Putamen (tissue), 1 donor: ENCODE results near the gene FBH1.
"Not testable (repeated sequence)": the region's sequence is repeated elsewhere in the genome, so short reads cannot be mapped to it uniquely, and the experiment has no call there.

Experiments used
- DNase-seq: peaks from one replicate; pipeline ENCODE4 v3.0.0-alpha.2; 2016; ENCODE audit warnings: low spot score

Gene FBH1

DNA sequence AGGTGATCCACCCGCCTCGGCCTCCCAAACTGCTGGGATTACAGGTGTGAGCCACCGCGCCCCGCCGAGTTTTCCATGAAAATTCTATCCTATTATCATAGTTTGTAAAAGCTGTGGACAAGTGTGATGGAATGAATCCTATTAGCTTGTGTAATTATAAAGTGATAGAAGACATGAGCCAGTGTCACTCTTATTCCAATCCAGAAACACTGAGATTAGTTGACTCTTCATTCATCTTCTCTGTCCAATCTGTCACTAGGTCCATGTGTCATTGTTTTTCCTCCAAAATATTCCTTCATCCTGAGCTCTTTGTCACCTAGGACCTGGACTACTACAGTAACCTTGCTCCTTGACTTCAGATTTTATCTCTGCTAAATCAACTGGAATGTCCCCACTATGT, 13.5 kb downstream of the FBH1 start:
- DNase-seq: no peak

DNA sequence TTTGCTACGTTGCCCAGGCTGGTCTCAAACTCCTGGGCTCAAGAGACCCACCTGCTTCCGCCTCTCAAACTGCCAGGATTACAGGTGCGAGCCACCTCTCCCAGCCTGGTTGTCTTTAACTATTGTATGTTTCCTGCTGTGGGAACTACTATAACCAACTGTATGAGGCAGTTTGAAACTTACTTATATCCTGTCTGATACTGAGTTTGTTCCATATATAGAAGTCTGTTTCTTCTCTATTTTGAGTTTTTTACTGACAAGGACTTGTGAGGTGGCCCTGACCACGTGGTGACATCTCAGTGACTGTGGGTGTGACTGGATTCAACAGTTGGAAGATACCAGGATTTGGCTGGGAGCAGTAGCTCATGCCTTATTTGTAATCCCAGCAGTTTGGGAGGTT, 14.2 kb downstream of the FBH1 start:
- no peak for DNase-seq

DNA sequence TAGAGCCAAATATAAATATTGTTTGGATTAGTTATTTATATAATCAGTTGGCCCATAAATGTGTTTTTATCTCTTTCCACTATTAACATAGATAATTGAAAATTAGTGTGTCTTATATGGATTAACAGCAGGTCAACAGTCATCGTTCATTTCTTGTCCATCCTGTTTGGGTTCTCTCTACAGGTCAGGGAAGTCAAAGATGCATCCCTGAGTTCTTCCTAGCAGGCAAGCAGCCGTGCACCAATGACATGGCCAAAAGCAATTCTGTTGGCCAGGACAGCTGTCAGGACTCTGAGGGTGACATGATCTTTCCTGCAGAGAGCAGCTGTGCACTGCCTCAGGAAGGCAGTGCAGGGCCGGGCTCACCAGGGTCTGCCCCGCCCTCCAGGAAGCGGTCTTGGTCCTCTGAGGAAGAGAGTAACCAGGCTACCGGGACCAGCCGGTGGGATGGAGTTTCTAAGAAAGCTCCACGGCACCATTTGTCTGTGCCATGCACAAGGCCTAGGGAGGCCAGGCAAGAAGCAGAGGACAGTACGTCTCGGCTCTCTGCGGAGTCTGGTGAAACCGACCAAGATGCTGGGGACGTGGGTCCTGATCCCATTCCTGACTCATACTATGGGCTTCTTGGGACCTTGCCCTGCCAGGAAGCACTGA, 15.9 kb downstream of the FBH1 start:
- no peak for DNase-seq

DNA sequence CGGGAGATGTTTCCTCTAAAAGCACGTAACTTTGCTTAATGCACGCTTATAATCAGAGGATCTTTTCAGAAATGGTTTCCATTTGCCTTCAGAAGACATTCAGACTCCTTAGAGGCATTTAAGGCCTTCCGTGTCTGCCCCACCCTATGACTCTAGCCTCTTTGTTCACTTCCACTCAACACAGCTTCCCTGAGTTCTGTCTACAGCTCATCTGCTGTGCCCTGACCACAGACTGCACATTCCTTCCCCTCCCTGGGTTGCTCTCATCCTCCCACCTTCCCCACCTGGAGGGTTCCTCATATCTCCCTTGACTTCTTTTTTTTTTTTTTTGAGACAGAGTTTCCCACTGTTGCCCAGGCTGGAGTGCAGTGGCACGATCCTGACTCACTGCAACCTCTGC, 16.6 kb downstream of the FBH1 start:
- no peak for DNase-seq

DNA sequence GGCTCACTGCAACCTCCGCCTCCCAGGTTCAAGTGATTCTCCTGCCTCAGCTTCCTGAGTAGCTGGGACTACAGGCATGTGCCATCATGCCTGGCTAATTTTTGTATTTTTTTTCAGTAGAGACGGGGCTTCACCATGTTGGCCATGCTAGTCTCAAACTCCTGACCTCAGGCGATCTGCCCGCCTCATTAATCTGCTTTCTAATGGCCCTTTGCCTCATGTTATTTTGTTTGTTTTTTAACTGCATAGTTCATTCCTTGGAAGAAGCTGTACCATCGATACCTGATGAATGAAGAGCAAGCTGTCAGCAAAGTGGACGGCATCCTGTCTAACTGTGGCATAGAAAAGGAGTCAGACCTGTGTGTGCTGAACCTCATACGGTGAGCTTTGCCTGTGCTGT, 18.6 kb downstream of the FBH1 start:
- DNase-seq: not testable (repeated sequence)

DNA sequence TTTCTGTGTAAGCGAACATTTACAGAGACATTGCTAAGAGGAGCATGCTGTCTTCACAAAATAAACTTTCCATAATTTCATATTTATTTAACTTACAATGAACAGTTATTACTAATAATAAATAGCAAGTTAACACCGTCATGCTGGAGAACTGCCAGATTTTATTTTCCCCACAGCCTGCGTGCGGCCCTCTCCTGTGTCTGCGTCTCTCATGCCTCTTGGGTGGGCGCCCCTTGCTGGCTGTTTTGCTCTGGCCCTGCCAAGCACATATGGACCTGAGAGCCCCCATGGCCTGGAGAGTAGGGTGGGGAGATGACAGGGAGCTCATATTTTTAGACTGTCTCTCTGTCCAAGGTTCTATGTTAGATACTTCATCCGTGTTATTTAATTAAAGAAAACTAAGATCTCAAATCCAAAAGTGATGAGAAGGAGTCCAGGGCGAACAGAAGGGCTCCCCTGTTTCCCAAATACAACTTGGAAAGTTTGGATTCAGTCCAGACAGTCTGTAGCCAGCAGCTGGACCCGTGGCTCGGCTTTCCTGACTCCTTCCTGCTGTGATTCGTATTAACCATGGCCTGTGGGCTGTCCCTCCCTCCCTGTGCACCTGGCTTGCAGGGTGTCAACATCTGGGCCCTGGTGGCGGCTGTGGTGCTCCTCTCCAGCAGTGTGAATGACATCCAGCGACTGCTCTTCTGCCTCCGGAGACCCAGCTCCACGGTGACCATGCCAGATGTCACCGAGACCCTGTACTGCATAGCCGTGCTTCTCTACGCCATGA, 20.5 kb downstream of the FBH1 start:
- DNase-seq: no peak

DNA sequence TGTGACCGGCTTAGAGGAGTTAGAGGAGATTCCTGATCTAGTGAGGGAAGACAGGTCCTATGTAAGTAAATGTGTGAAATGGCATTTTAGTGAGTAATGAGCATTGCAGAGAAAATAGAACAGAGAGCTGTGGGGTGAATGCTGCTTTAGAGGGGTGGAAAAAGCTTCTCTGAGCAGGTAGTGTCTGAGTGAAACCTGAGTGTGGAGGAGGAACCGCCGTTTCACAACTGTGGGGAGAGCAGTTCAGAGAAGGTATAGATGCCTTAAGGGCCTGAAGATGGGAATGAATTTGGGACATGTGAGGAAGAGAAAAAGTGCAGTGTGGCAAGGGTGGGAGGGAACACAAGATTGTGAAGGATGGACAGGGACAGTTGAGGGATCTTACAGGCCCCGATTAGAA, 21.6 kb downstream of the FBH1 start:
- peak; percentile 53 for DNase-seq

DNA sequence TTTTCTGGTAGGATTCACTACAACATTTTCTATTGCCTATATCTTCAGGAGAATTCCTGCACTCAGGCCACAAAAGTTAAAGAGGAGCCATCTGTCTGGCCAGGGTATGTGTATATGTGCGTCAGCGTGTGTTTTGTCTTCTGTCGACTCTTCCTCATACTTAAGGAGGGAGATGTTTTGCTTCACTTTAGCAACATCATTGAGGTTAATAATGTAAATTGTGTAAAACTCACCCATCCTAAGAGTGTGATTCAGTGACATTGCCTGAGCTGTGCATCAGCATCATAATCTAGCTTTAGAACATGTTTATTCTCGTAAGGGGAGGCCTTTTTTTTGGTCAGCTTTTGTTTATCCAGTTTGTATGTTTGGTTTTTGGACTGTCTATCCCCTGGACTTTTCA, 23.7 kb downstream of the FBH1 start:
- DNase-seq: no peak

DNA sequence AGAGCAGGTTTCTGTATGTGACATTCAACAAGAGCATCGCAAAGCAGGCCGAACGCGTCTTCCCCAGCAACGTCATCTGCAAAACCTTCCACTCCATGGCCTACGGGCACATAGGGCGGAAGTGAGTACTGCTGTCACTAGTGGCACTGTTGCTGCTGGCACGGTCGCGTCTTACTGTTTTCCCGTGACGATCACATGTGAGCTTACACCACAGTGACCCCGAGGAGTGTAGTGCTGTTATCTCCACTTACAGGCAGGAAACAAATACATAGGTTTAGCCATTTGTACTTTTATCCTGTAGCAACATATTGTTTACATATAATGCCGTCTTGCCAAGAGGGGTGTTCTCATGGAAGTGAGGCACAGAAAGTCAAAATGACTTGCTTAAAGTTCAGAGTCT, 25.4 kb downstream of the FBH1 start:
- no peak for DNase-seq

DNA sequence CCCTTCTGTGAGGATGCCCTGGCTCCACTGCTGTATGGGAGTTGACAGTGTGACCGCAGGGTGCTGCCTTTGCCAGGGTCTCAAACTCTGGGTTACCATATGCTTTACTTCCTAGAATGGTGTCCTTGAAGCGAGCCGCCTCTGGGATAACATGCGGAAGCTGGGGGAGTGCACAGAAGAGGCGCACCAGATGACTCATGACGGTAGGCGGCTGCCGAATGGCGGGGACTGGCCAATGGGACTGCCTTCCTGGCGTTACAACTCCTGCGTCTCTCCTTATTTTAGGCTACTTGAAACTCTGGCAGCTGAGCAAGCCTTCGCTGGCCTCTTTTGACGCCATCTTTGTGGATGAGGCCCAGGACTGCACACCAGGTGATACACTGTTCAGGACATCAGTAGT, 27.3 kb downstream of the FBH1 start:
- no peak for DNase-seq

DNA sequence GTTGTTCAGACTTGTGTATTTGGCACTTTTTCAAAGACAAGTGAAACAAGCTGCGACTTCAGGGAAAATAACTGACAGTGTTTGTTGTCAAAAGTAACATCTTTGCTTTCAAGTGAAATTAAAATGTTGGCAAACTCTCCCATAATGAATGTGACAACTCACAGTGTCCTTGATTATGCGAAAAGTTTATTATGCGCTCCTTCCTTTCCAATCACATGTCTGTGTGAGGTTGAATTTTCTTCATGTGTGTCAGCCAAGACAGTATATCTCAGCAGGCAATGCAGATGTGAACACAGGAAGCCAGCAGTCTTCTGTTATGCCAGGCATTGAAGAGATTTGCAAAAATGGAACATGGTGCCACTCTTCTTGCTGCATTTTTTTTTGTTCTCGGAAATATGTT, 28.7 kb downstream of the FBH1 start:
- DNase-seq: no peak

DNA sequence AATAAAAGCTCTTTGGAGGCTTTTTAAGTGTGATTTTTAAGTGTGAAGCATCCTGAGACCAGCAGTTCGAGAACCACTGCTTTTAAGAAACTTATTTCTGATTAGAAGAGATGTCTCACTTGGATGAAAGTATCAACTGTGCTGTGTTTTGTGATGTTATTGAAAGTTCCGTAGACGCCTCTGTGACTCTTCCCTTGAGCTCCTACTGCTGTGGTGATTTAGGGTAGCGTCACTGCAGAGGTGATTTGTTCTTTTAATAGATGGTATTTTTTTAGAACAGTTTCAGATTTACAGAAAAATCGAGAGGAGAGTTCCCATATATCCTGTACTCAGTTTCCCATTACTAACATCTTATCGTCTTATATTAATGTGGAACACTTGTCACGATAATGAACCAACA, 29.5 kb downstream of the FBH1 start:
- peak; percentile 56 for DNase-seq

DNA sequence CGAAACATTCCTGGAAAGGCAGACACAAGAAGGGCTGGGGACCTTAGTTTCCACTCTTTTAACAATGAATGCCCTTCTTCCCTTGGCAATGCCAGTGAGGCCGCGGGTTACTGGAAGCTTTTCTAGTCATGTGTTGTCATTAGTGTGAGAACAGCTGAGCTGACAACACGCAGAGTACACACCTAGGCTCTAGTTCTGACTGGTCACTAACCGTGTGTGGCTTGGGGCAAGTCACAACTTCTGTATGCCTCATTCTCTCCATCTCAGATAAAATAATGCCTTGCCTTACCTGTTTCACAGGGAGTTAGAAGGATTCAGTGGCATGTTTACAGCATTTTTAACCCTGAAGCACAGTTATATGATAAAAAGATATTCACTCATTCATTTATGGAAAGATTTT, 31.7 kb downstream of the FBH1 start:
- DNase-seq: no peak

DNA sequence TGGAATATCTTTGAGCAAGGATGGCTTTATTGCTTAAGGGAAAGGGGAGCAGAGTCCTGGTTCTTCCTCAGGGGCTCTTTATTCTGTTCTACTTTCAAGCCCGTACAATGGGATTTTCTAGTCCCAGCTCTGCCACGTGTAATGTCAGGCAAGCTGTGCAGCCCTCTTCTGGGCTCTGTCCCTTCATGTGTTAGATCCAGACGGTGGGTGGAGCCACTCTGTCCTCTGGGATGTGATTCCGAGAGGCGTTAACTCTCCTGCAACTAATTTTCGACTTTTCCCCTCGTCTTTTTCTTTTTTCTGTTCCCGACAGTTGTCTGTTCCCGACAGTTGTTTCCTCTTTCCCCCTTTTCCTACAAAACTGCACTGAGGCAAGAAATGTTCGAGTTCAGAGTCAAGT, 34.8 kb downstream of the FBH1 start:
- DNase-seq: no peak

DNA sequence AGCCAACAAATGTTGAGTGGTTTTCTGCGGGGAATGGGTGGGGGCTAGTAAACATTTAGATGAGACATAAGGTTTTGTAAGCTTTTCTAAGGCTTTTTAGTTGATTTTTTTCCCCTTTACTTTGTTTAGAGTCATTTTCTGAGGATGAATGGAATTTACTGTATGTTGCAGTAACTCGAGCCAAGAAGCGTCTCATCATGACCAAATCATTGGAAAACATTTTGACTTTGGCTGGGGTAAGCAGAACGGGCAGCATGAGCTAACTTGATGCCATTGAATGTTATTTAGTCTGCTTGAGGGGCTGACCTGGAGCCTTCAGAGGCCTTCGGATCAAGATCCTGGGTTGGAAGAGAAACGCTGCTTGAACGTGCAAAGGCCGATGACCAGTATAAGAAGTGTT, 37.3 kb downstream of the FBH1 start:
- DNase-seq: no peak

DNA sequence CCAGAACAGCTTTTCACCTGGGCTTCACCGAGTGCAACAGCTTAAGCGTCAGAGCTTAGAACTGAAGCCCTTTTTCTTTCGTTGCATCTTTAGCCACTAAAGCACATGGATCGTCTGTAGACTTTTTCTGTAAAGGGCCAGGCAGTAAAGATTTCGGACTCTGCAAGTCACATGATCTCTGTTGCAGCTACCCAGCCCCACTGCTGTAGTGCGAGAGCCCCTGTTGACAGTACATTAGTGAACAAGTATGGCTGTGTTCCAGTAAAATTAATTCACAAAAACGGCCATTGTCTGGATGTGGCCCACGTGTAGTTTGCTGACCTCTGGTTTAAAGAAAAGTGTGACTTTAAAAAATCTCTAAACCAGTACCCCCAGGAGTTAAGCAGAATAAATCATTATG, 39.4 kb downstream of the FBH1 start:
- no peak for DNase-seq

DNA sequence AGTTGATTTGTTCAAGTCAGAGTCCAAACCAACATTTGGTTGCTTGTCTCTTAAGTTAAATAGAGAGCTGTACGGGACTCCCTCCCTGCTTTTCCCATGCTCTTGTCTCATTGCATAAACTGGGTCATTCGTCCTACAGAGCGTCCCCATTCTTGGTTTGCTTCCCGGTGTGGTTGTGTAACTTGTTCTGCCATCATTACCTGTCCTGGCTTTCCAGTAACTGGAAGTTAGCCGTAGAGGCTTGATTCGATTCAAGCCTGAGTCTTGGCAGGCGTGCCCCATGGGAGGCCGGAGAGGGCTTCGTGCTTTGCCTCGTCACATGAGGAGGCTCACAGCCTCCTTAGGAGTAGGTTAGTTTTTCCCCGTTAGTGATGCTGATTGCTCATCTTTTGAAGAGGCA, 40.2 kb downstream of the FBH1 start:
- no peak for DNase-seq

DNA sequence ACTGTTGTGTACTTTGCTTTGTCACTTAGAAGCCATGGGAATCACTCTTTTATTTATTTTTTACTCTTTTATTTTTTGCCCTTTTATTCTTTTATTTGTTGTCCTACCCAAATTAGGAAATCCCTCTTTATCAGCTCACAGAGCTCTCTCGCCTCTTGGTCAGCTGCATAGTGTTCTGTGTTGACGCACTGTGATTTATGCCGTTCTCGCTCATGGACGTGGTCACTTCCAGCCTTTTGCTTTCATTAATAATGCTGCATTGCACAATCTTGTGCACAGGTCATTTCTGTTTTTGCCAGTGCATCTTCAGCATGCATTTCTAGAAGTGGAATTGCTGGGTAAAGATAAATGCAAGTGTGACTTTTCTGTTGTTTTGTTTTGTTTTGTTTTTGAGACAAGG, 42.3 kb downstream of the FBH1 start:
- DNase-seq: no peak

DNA sequence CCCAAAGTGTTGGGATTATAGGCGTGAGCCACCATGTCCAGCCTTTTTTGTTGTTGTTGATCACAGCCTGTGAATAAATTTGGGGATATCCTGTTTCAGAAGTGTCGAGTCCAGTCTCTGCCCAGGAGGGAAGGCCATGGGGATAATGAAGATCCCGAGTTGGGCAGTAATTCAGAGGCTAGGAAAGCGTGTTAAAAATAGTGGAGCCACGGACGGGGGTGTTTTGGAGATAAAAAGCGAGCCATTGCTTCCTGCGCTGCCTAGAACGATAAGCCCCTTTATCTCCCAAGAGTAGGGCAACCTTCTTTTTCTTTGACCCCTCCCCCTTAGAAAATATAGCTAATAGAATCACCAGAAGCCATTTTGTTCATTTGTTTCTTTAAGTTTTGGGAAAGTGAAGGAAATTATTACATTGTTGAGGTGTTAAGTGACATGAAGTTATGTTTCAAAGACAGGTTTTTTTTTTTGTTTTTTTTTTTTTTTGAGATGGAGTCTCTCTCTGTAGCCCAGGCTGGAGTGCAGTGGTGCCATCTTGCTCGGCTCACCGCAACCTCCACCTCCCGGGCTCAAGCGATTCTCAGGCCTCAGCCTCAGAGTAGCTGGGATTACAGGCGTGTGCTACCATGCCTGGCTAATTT, 44.0 kb downstream of the FBH1 start:
- DNase-seq: no peak

DNA sequence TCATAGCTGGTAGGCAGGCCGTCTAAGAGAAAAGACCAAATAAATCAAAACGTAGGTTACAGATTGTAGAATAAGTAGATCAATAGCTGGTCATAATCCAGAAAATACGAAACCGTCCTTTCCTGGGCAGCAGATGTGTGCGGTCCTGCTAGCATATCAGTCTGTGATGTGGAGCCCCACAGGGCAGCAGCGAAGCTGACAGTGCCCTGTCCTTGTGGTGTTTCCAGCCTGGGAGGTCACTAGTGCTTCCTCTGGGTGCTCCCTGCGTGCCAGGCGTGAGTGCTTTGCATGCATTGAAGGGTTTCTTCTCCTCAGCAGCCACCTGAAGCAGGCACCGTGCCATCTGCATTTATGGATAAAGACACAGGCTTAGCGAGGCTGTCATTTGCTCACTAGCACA, 45.6 kb downstream of the FBH1 start:
- no peak for DNase-seq

DNA sequence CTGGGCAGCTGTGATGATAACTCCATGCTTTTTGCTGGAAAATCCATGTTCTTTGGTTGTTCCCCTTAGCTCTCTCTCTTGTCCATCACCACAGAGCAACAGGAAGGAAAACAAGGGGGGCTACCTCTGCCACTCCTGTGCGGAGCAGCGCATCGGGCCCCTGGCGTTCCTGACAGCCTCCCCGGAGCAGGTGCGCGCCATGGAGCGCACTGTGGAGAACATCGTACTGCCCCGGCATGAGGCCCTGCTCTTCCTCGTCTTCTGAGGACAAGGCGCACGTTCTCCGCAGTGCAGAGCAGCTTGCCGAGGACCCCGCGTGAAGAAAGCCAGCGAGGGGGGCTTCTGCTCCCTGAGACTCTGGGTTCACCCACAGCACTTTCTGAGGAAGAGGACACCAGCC, 47.0 kb downstream of the FBH1 start:
- no peak for DNase-seq

DNA sequence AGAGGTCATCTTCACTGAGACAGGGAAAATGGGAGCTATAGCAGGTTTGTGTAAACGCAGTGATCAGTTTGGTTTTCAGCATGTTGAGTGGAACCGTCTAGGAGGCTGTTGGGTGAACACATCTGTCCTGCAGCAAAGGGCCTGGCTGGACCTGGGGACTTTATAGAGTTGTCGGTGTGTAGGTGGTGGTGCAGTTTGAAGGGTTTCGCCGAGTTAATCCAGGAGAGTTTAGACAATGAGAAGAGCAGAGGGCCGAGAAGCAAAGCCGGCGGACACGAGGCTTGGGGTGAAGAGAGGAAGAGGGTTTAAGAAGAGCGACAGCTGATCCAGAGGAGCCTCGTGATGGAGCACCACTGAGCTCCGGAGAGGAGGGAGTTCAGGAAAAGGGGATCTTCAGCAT, 48.2 kb downstream of the FBH1 start:
- DNase-seq: no peak

DNA sequence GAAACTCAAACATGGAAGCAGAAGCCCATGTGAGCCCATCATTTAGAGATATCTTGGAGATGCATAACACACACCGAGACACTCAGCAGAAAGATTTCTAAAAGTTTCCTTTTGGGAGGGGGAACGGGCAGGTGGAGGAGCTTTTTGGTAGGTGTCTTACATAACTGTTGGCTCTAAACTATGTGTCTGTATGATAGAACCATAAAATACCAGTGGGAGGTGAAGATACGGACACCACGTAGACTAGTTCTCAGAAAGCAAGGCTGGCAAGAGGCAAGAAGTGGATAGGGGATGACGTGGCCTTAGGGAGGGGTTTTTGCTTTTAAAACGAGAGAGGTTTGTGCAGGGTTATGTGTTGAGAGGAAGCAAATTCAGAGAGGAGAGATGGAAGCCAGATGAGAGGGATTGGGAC, 50.8 kb downstream of the FBH1 start:
- no peak for DNase-seq

DNA sequence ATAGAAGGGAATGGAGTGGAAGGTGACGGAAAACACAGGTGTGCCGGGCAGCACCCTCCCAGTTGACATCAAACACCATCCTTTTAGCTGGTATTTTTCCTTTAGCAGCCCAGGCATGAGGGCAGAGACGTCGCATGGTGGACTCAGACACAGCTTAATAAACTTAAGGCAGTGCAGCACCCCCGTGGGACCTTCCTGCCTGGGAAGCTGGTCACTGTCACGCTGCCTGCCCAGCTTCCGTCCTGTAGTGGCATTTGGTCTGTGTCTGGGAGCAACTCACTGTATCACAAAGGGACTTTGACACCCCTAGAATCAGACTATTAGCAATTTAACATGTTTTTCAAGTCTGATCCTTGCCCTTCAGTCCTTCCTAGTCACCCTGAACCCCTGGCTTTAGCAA, 51.5 kb downstream of the FBH1 start:
- DNase-seq: no peak
